MM.1S (cell line): ENCODE data around the gene EMID1.

Experiments used
- EZH2 ChIP-seq: fragments of 300-600 bp; sonication (generic); optimal IDR thresholded peaks from 2 replicates; pipeline ENCODE3; 2017; ENCODE audit warnings: low read depth, mild to moderate bottlenecking, antibody characterized with exemption, low read length, mixed read lengths
- EZH2phosphoT487 ChIP-seq: fragments of 300-600 bp; sonication (generic); IDR thresholded peaks from 2 replicates; pipeline ENCODE4 v1.6.1; 2018; ENCODE audit warnings: antibody characterized with exemption, low read length
- TF ChIP-seq, protein P1 (sequence below): fragments of 300-600 bp; sonication (generic); IDR thresholded peaks from 2 replicates; pipeline ENCODE4 v1.5.1; 2016; ENCODE audit warnings: antibody characterized with exemption, low read length, mixed read lengths

DNA sequence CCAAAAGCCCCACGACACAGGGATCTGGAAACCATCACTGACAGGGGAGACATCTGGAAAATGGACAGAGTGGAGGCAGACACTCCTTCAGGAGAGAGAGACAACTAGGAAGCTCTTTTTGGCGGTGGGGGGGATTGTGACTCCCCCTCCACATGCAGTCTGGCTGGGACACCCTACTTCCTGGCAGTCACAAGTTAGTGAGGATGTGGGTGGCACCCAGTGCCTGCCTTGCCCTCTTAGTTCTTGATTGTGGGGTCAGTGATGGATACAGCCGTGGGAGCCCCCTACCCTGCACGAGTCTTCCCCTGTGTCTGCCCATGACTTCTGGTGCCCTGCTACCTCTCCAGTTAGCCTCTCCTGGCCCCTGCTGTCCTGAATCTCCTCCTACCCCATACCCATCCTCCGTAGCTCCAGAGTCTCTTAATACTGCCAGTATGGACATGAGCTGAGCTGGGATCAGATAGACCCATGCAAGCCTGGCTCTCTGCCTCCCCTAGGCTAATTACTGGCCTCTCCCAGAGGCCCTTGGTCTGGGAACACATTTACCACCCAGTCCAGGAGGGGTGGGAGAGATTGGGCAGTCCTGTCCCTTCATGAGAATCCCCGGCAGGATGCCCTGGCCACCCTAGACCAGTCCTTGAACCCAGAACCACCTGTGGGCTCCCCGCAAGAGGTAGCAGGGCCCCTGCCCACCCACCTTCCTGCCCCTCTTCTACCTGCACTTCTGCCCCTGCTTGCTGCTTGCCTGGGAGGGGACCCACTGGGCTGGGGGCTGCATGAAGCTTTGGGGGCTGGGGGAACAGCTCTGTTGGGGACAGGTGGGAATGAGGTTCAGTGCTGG is 39.3 kb downstream of the EMID1 start:
- TF ChIP-seq, protein P1, sequence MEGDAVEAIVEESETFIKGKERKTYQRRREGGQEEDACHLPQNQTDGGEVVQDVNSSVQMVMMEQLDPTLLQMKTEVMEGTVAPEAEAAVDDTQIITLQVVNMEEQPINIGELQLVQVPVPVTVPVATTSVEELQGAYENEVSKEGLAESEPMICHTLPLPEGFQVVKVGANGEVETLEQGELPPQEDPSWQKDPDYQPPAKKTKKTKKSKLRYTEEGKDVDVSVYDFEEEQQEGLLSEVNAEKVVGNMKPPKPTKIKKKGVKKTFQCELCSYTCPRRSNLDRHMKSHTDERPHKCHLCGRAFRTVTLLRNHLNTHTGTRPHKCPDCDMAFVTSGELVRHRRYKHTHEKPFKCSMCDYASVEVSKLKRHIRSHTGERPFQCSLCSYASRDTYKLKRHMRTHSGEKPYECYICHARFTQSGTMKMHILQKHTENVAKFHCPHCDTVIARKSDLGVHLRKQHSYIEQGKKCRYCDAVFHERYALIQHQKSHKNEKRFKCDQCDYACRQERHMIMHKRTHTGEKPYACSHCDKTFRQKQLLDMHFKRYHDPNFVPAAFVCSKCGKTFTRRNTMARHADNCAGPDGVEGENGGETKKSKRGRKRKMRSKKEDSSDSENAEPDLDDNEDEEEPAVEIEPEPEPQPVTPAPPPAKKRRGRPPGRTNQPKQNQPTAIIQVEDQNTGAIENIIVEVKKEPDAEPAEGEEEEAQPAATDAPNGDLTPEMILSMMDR: no peak
- TF ChIP-seq EZH2: no peak
- TF ChIP-seq EZH2phosphoT487: no peak
